HepG2 (cell line): Measurements from ENCODE around the gene CGNL1.

Experiments
- ARNT2 ChIP-seq: sonication (generic); formaldehyde crosslinking; IDR thresholded peaks from 2 replicates; pipeline ENCODE4 v1.8.0; 2022; ENCODE audit warnings: mild to moderate bottlenecking, low read depth, missing genetic modification reagents, moderate library complexity
- ATRX ChIP-seq: sonication (generic); formaldehyde crosslinking; IDR thresholded peaks from 2 replicates; pipeline ENCODE4 v1.4.0; 2020; ENCODE audit warnings: missing genetic modification reagents, borderline replicate concordance
- CBFB ChIP-seq: sonication (generic); formaldehyde crosslinking; IDR thresholded peaks from 2 replicates; pipeline ENCODE4 v1.4.0; 2020; ENCODE audit warnings: missing genetic modification reagents
- ERF ChIP-seq: IDR thresholded peaks from 2 replicates; pipeline ENCODE4 v1.6.1; 2018; ENCODE audit warnings: missing biosample characterization, missing genetic modification reagents
- EZH2 ChIP-seq: conservative IDR thresholded peaks from 2 replicates; pipeline ENCODE4 v1.6.1; 2012; ENCODE audit warnings: mild to moderate bottlenecking, low read depth, low read length, moderate library complexity
- FOSL2 ChIP-seq: sonication (generic); formaldehyde crosslinking; IDR thresholded peaks from 2 replicates; pipeline ENCODE4 v1.4.0; 2020; ENCODE audit warnings: missing genetic modification reagents
- HNRNPK ChIP-seq: fragments of 200-400 bp; formaldehyde crosslinking; IDR thresholded peaks from 2 replicates; pipeline ENCODE4 v1.6.1; 2018; ENCODE audit warnings: low read length, low read depth, moderate library complexity, mild to moderate bottlenecking; ENCODE audit not compliant: poor library complexity, severe bottlenecking
- REL ChIP-seq: sonication (generic); formaldehyde crosslinking; conservative IDR thresholded peaks from 2 replicates; pipeline ENCODE4 v1.8.0; 2022; ENCODE audit warnings: mild to moderate bottlenecking, missing genetic modification reagents, moderate library complexity
- TAF1 ChIP-seq: sonication (generic); formaldehyde crosslinking; IDR thresholded peaks from 2 replicates; pipeline ENCODE4 v1.4.0; 2020; ENCODE audit warnings: missing genetic modification reagents
- TF ChIP-seq, protein P1 (sequence below): sonication (generic); formaldehyde crosslinking; IDR thresholded peaks from 2 replicates; pipeline ENCODE4 v1.5.0; 2020; ENCODE audit warnings: mild to moderate bottlenecking, missing genetic modification reagents, moderate library complexity
- TF ChIP-seq, protein P2 (sequence below), 2 experiments: sonication (generic) in 1 of 2; formaldehyde crosslinking in 1 of 2; IDR thresholded peaks; 2 replicates each; pipeline versions ENCODE4 v1.5.1 to v1.6.1; 2011 to 2020; ENCODE audit warnings: borderline replicate concordance in 1 of 2, low read depth in 1 of 2, low read length in 1 of 2, mild to moderate bottlenecking in 1 of 2, missing genetic modification reagents in 1 of 2, moderate library complexity in 1 of 2
- TF ChIP-seq, protein P3 (sequence below): IDR thresholded peaks from 2 replicates; pipeline ENCODE4 v1.6.1; 2012; ENCODE audit warnings: inconsistent platforms
- TF ChIP-seq, protein P4 (sequence below): sonication (generic); formaldehyde crosslinking; IDR thresholded peaks from 2 replicates; pipeline ENCODE4 v1.4.0; 2020; ENCODE audit warnings: low read depth, mild to moderate bottlenecking, missing genetic modification reagents
- TF ChIP-seq, protein P5 (sequence below): sonication (generic); formaldehyde crosslinking; IDR thresholded peaks from 2 replicates; pipeline ENCODE4 v1.8.1; 2023; ENCODE audit warnings: mild to moderate bottlenecking, inconsistent platforms, moderate library complexity, missing genetic modification reagents, borderline replicate concordance

DNA sequence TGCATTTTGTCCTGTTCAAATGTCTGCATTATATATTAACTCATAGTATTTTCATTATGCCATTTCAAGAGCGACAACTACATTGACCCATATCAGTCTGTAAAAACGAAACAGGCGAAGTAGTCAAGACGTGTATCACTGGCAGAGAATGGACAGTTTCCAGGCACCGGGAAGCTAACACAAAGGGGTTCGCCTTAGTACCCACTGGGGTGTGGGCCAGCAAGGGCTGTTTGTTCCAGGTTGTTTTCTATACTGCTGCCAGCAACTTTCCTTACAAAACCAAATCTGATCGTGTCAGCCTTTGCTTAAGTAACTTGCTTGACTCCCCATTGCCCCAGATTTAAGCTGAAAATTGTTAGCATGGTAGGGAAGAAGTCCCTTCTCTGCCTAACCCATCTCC lies 87.1 kb downstream of the CGNL1 start:
- TF ChIP-seq FOSL2 (no peak), CBFB (CRISPR knock-in tag) (no peak), EZH2 (no peak), TAF1 (no peak), ATRX (CRISPR knock-in tag) (no peak), ARNT2 (CRISPR knock-in tag) (no peak), HNRNPK (no peak), ERF (CRISPR knock-in tag) (no peak), REL (CRISPR knock-in tag) (no peak)
- TF ChIP-seq, protein P1, sequence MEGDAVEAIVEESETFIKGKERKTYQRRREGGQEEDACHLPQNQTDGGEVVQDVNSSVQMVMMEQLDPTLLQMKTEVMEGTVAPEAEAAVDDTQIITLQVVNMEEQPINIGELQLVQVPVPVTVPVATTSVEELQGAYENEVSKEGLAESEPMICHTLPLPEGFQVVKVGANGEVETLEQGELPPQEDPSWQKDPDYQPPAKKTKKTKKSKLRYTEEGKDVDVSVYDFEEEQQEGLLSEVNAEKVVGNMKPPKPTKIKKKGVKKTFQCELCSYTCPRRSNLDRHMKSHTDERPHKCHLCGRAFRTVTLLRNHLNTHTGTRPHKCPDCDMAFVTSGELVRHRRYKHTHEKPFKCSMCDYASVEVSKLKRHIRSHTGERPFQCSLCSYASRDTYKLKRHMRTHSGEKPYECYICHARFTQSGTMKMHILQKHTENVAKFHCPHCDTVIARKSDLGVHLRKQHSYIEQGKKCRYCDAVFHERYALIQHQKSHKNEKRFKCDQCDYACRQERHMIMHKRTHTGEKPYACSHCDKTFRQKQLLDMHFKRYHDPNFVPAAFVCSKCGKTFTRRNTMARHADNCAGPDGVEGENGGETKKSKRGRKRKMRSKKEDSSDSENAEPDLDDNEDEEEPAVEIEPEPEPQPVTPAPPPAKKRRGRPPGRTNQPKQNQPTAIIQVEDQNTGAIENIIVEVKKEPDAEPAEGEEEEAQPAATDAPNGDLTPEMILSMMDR (CRISPR knock-in tag) = no peak
- TF ChIP-seq, protein P2, sequence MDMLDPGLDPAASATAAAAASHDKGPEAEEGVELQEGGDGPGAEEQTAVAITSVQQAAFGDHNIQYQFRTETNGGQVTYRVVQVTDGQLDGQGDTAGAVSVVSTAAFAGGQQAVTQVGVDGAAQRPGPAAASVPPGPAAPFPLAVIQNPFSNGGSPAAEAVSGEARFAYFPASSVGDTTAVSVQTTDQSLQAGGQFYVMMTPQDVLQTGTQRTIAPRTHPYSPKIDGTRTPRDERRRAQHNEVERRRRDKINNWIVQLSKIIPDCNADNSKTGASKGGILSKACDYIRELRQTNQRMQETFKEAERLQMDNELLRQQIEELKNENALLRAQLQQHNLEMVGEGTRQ (IDR thresholded peaks at IDR 0.05; ENCODE audit: low read depth, low read length) = no peak
- TF ChIP-seq, protein P2 (CRISPR knock-in tag; IDR thresholded peaks at IDR 0.05; ENCODE audit: borderline replicate concordance) = no peak
- TF ChIP-seq, protein P3, sequence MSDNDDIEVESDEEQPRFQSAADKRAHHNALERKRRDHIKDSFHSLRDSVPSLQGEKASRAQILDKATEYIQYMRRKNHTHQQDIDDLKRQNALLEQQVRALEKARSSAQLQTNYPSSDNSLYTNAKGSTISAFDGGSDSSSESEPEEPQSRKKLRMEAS = no peak
- TF ChIP-seq, protein P4, sequence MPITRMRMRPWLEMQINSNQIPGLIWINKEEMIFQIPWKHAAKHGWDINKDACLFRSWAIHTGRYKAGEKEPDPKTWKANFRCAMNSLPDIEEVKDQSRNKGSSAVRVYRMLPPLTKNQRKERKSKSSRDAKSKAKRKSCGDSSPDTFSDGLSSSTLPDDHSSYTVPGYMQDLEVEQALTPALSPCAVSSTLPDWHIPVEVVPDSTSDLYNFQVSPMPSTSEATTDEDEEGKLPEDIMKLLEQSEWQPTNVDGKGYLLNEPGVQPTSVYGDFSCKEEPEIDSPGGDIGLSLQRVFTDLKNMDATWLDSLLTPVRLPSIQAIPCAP (CRISPR knock-in tag) = no peak
- TF ChIP-seq, protein P5, sequence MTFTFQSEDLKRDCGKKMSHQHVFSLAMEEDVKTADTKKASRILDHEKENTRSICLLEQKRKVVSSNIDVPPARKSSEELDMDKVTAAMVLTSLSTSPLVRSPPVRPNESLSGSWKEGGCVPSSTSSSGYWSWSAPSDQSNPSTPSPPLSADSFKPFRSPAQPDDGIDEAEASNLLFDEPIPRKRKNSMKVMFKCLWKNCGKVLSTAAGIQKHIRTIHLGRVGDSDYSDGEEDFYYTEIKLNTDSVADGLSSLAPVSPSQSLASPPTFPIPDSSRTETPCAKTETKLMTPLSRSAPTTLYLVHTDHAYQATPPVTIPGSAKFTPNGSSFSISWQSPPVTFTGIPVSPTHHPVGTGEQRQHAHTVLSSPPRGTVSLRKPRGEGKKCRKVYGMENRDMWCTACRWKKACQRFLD = no peak
